Suprapubic skin (tissue), 4 donors: ENCODE data around the gene LRRN1. TPM values are rescaled to one million over a fixed set of nuclear protein-coding genes. Genes with fewer than 3 reads are reported as not detected.

Experiments
- DNase-seq, 2 donors: peaks; one replicate each; pipeline ENCODE4 v3.0.0-alpha.2; 2019; ENCODE audit warnings: low spot score in 2 of 2
- H3K27ac ChIP-seq: fragments of 200-600 bp; sonication (generic); one replicate; pipeline ENCODE4 v1.5.1; 2019
- H3K27me3 ChIP-seq: fragments of 200-600 bp; sonication (generic); one replicate; pipeline ENCODE4 v1.5.1; 2019
- H3K36me3 ChIP-seq: fragments of 200-600 bp; sonication (generic); one replicate; pipeline ENCODE4 v1.5.1; 2019
- H3K4me1 ChIP-seq: fragments of 200-600 bp; sonication (generic); one replicate; pipeline ENCODE4 v1.5.1; 2019
- H3K4me3 ChIP-seq: fragments of 200-600 bp; sonication (generic); one replicate; pipeline ENCODE4 v1.5.1; 2019; ENCODE audit warnings: mild to moderate bottlenecking
- H3K9me3 ChIP-seq: fragments of 200-600 bp; sonication (generic); one replicate; pipeline ENCODE4 v1.5.1; 2019
- EP300 ChIP-seq: sonication (generic); formaldehyde crosslinking; IDR thresholded peaks from one replicate; pipeline ENCODE4 v1.6.1; 2017; ENCODE audit warnings: antibody characterized with exemption
- POLR2A ChIP-seq, 2 donors: fragments of 450-650 bp; IDR thresholded peaks; one replicate each; pipeline ENCODE4 v1.6.1; 2017; ENCODE audit warnings: antibody characterized with exemption in 2 of 2, mild to moderate bottlenecking in 2 of 2, moderate library complexity in 2 of 2
- POLR2AphosphoS5 ChIP-seq, 3 donors: sonication (generic); formaldehyde crosslinking; IDR thresholded peaks; one replicate each; pipeline ENCODE4 v1.6.1; 2017; ENCODE audit warnings: antibody characterized with exemption in 3 of 3
- WGBS: methylation state at CpG from one replicate; pipeline ENCODE4 v1.1.5; 2018; 5-methylcytosine and 5-hydroxymethylcytosine counted together
- total RNA-seq, 4 donors: library from RNA; depleted of rRNA; stranded (reverse); fragments of >200 nt; gene quantifications; one replicate each; pipeline ENCODE4 v1.1.0, GENCODE V29; 2016
- TF ChIP-seq, protein P1 (sequence below), 2 donors: fragments of 200-600 bp in 1 of 2; fragments of 450-650 bp in 1 of 2; sonication (generic) in 1 of 2; IDR thresholded peaks; one replicate each; pipeline ENCODE4 v1.5.1; 2016 to 2019; ENCODE audit warnings: antibody characterized with exemption in 2 of 2, mild to moderate bottlenecking in 1 of 2, moderate library complexity in 1 of 2

Gene LRRN1
- total RNA-seq, 4 donors from 2014 or later = 1.1 to 7.5 (median 4.4) TPM

DNA sequence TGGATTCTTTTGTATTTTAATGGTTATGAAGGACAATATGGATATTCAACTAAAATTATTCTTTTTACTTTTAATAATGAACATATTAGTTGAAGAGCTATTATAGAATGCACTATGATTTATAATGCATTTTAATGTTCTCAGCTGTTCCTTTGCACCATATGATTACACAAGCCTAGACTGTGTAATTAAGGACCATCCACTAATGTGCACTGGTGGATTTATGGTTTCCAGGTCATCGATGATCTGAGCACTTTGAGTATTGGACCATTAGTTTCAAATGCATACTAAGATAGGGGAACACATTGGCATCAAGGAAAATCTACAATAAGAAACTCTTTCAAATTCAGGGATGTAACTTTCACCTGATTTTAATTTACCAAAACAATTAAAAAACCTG, 16.8 kb downstream of the LRRN1 start:
- Histone ChIP-seq H3K9me3 (no peaks in the 10 kb centered on the region), H3K27me3 (no peaks in the 10 kb centered on the region), H3K36me3 (no peaks in the 10 kb centered on the region), H3K4me3 (no peak overlapping the region), H3K27ac (no peak overlapping the region), H3K4me1 (peaks cover 3% of the 10 kb centered on the region)
- TF ChIP-seq EP300 (no peak), POLR2AphosphoS5 (IDR thresholded peaks at IDR 0.05) (no peak), POLR2A (IDR thresholded peaks at IDR 0.05) (no peak)
- TF ChIP-seq, protein P1, sequence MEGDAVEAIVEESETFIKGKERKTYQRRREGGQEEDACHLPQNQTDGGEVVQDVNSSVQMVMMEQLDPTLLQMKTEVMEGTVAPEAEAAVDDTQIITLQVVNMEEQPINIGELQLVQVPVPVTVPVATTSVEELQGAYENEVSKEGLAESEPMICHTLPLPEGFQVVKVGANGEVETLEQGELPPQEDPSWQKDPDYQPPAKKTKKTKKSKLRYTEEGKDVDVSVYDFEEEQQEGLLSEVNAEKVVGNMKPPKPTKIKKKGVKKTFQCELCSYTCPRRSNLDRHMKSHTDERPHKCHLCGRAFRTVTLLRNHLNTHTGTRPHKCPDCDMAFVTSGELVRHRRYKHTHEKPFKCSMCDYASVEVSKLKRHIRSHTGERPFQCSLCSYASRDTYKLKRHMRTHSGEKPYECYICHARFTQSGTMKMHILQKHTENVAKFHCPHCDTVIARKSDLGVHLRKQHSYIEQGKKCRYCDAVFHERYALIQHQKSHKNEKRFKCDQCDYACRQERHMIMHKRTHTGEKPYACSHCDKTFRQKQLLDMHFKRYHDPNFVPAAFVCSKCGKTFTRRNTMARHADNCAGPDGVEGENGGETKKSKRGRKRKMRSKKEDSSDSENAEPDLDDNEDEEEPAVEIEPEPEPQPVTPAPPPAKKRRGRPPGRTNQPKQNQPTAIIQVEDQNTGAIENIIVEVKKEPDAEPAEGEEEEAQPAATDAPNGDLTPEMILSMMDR (IDR thresholded peaks at IDR 0.05) = no peak
- WGBS = 87% methylated on average over 1 of the region's 1 CpG
- DNase-seq = no peak

DNA sequence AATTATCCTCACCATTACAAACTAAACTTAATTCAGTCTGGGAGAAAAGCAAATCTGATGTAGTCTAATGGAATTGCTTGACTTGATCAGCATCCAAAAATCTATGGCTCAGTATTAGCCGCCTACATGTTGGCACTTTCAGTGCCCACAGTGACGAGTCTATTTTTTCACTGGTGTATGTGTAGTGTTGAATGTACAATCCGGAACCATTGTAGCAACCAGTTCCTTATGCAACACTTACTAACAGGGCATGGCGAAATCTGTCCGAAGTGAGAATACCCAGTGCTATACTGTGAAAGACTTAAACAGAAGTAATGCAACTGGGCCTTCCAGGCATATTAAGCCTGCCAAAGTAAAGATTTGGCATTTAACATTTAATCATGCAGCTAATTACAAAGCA, 18.6 kb downstream of the LRRN1 start:
- H3K36me3 ChIP-seq = no peaks in the 10 kb centered on the region
- H3K4me3 ChIP-seq = no peak overlapping the region
- TF ChIP-seq POLR2A (IDR thresholded peaks at IDR 0.05) (no peak), POLR2AphosphoS5 (IDR thresholded peaks at IDR 0.05) (no peak), EP300 (no peak)
- TF ChIP-seq, protein P1 (IDR thresholded peaks at IDR 0.05) = no peak
- H3K27me3 ChIP-seq = no peaks in the 10 kb centered on the region
- H3K4me1 ChIP-seq = peaks cover 3% of the 10 kb centered on the region
- DNase-seq = no peak
- 56% methylated on average over 5 of the region's 5 CpGs for WGBS
- H3K9me3 ChIP-seq = no peaks in the 10 kb centered on the region
- no peak overlapping the region for H3K27ac ChIP-seq

DNA sequence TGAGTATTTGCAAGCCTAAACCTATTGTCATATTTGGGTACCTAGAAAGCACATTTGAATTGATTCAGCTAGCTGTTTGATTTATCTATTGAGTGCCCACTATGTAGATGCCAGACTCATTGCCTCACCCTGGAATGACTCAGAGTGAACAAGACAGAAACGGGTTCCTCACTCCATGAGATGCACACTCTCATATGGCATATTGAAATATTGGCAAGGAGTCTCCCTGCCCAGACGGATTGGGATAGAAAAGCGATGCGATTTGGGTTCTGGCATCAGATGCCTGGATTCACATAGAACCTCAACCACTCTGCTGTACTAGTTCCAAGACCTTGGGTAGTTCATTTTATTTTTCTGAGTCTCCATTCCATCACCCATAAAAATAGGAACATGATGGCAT, 22.5 kb downstream of the LRRN1 start:
- H3K9me3 ChIP-seq = no peaks in the 10 kb centered on the region
- no peaks in the 10 kb centered on the region for H3K27me3 ChIP-seq
- H3K27ac ChIP-seq = no peak overlapping the region
- no peak for DNase-seq
- H3K4me3 ChIP-seq = no peak overlapping the region
- WGBS = 47% methylated on average over 4 of the region's 4 CpGs
- TF ChIP-seq POLR2A (IDR thresholded peaks at IDR 0.05) (no peak), POLR2AphosphoS5 (IDR thresholded peaks at IDR 0.05) (no peak), EP300 (no peak)
- TF ChIP-seq, protein P1 (IDR thresholded peaks at IDR 0.05) = no peak
- no peaks in the 10 kb centered on the region for H3K36me3 ChIP-seq
- peaks cover 3% of the 10 kb centered on the region for H3K4me1 ChIP-seq

DNA sequence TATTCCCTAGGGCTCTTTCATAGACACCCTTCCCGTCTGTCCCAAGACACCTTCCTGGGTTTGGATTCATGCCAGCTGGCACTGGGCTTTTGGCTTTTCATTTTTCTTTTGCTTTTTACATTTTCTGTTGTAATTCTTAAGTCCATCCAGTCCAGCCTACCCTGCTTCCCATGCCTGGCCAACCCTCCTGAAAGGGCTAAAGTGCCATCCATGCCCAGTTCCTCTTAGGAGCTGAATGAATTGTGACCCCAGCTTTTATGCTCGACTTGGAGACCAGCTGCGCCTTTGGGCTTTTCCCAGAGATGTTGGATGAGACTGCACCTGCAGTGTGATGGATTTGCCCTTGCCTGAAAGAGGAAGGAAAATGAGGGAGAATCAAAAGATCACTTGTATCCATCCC, 25.8 kb downstream of the LRRN1 start:
- no peak overlapping the region for H3K4me3 ChIP-seq
- 71% methylated on average over 3 of the region's 3 CpGs for WGBS
- no peaks in the 10 kb centered on the region for H3K27me3 ChIP-seq
- no peaks in the 10 kb centered on the region for H3K36me3 ChIP-seq
- no peak for DNase-seq
- TF ChIP-seq POLR2A (IDR thresholded peaks at IDR 0.05) (no peak), POLR2AphosphoS5 (IDR thresholded peaks at IDR 0.05) (no peak), EP300 (no peak)
- TF ChIP-seq, protein P1 (IDR thresholded peaks at IDR 0.05) = no peak
- H3K9me3 ChIP-seq = no peaks in the 10 kb centered on the region
- H3K27ac ChIP-seq = no peak overlapping the region
- H3K4me1 ChIP-seq = no peaks in the 10 kb centered on the region

DNA sequence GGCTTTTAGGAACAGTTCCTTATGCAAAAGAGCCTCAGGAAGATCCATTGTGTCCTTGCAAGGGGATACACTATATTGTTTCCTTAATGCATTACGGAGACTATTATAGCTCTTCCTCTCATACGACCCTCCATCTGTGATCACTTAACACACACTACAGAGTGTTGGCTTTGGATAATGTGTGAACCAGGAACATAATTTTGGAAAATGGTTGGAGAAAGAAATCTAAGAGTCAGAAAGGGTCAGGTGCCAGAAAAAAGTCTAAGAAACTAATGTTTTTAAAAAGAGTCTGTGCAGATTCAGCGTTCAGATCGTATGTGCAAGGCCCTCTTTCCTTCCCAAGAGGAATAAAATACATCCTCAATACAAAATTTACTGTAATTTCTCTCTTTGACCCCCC, 27.3 kb downstream of the LRRN1 start:
- Histone ChIP-seq H3K4me3 (no peak overlapping the region), H3K36me3 (no peaks in the 10 kb centered on the region), H3K9me3 (no peaks in the 10 kb centered on the region), H3K4me1 (no peaks in the 10 kb centered on the region), H3K27me3 (no peaks in the 10 kb centered on the region), H3K27ac (no peak overlapping the region)
- no peak for DNase-seq
- 83% methylated on average over 4 of the region's 4 CpGs for WGBS
- no peak for TF ChIP-seq POLR2AphosphoS5 (IDR thresholded peaks at IDR 0.05)
- TF ChIP-seq EP300 = no peak
- no peak for TF ChIP-seq POLR2A (IDR thresholded peaks at IDR 0.05)
- TF ChIP-seq, protein P1 (IDR thresholded peaks at IDR 0.05) = no peak
